KOPT-K1 (cell line): ENCODE measurements around the gene SLC25A44.

Experiments used
- H3K27ac ChIP-seq: fragments of 200-600 bp; sonication (generic); 2 replicates; pipeline ENCODE4 v1.5.1; 2016; ENCODE audit warnings: antibody characterized with exemption, mild to moderate bottlenecking, low read depth, low read length; ENCODE audit not compliant: poor library complexity, severe bottlenecking
- H3K36me3 ChIP-seq: fragments of 200-600 bp; sonication (generic); 2 replicates; pipeline ENCODE4 v1.5.1; 2017; ENCODE audit warnings: antibody characterized with exemption, mild to moderate bottlenecking, low read length, moderate library complexity; ENCODE audit not compliant: insufficient read depth
- H3K9me3 ChIP-seq: fragments of 200-600 bp; sonication (generic); 2 replicates; pipeline ENCODE4 v1.5.1; 2017; ENCODE audit warnings: antibody characterized with exemption, low read length, mild to moderate bottlenecking; ENCODE audit not compliant: insufficient read depth, poor library complexity, severe bottlenecking

SLC25A44 gene

DNA sequence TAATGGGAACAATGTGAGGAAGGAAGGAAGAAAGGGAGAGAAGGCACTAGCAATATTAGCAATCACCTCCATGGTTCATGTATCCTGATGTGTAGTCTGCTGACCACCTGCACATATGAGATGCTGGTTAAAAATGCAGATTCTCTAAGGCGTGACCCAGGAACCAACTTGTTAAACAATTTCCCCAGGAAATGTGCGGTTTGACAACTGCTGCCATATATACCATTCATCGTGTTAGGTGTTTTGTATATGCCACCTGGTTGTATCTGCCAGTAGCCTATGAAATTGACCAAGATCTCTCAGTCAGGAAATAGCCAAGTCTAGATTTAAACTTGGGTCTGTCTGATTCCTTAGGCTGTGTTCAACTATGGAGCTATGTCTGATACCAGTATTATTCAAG lies 36.4 kb upstream of the SLC25A44 start:
- Histone ChIP-seq H3K9me3 (no peaks in the 10 kb centered on the region), H3K27ac (no peak overlapping the region), H3K36me3 (no peaks in the 10 kb centered on the region; the same call in 1 of the 2 replicates)

DNA sequence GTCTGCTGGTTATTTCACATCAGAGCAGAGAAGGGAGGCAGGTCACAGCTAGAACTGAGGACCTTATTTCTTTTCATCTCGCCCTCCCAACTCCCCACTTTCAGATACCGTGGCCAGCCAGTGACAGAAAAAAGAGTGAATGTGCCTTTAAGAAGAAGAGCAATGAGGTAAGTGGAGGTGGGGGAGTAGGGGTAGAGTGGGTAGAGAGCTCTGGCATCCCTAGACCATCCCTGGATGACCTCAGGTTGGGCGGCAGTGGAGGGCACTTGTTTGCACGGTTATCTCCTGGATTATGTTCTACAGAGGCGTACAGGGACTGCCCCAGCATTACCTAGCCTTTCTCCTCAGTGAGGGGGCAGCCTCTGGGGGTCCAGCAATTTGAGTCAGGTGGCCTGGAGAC lies 35.9 kb upstream of the SLC25A44 start:
- Histone ChIP-seq H3K27ac (no peak overlapping the region), H3K9me3 (no peaks in the 10 kb centered on the region), H3K36me3 (no peaks in the 10 kb centered on the region; the same call in 1 of the 2 replicates)

DNA sequence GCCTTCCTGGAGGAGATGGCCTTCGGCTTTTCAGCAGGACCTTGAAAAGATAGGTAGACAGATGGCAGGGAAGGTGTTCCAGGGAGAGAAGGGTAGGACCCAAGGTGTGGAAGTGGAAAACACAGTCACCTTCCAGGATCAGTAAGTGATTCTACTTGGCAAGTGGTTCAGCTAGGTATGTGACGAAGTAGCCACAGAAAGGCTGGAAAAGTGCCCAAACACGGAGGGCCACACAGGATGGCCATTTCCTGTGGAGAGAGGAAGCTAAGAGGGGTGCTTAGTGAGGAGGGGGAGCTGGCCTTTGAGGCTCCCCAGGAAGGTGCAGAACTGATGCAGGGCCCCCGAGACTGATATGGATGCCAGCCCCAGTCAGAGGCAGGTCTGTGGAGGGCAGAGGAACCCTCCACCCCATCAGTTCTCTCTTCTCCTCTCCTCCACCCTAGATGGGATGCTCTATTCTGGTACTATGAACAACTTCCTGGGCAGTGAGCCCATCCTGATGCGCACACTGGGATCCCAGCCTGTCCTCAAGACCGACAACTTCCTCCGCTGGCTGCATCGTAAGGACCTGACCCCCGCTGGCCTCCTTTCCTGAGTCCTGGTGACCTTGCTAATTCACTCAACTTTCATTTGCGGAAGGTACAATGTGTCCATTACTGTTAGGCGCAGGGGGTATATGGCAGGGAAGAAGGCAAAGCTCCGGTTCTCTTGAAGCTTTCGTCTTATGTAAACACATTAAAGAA lies 33.7 kb upstream of the SLC25A44 start:
- H3K27ac ChIP-seq = no peak overlapping the region
- peaks cover 3% of the 10 kb centered on the region for H3K9me3 ChIP-seq
- H3K36me3 ChIP-seq = no peaks in the 10 kb centered on the region; the same call in 1 of the 2 replicates

DNA sequence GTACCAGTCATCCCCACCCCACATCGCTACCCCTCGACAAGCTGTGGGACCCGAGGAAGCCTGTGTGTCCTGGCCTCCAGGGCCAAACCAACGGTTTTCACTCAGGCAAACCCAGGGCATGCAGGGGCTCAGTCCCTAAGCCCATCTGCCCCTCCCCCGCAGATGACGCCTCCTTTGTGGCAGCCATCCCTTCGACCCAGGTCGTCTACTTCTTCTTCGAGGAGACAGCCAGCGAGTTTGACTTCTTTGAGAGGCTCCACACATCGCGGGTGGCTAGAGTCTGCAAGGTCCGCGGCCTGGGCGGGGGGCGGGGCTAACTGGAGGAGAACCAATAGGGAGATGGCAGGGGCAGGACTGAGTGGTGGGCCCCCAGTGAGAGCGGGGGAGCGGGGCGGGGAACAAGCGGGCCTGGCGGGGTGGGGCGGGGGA lies 33.1 kb upstream of the SLC25A44 start:
- Histone ChIP-seq H3K36me3 (no peaks in the 10 kb centered on the region; the same call in 1 of the 2 replicates), H3K27ac (no peak overlapping the region)

DNA sequence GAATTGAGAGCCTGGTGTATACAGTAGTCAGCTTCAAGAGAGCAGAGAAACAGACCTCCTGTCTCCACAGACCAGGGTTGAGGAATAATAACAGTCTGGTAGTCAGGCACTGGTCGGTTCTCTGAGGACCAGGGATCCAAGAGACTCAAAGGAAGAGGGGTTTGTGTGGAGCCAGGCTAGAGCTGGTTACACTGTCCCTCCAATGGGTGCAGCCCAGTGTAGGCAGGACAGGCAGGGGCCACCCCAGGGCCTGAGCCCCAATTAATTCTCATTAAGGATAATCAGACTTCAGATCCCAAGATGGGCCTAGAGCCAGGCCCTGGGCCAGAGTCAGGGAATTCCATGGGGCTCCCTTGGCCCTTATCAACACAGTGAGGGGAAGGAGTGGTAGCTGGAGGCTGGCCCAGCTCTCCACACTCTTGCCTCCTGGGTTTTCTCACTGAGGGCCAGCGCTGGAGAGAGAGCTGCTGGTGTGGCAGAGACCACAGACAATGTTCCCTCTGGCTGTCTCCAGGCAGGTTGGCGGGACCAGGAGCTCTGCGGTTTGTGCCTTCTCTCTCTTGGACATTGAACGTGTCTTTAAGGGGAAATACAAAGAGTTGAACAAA lies 31.4 kb upstream of the SLC25A44 start:
- peaks cover 7% of the 10 kb centered on the region for H3K9me3 ChIP-seq
- no peaks in the 10 kb centered on the region; the same call in 1 of the 2 replicates for H3K36me3 ChIP-seq
- H3K27ac ChIP-seq = no peak overlapping the region

More for the DNA sequence above, 33.1 kb upstream of the SLC25A44 start:
- peaks cover 7% of the 10 kb centered on the region for H3K9me3 ChIP-seq

DNA sequence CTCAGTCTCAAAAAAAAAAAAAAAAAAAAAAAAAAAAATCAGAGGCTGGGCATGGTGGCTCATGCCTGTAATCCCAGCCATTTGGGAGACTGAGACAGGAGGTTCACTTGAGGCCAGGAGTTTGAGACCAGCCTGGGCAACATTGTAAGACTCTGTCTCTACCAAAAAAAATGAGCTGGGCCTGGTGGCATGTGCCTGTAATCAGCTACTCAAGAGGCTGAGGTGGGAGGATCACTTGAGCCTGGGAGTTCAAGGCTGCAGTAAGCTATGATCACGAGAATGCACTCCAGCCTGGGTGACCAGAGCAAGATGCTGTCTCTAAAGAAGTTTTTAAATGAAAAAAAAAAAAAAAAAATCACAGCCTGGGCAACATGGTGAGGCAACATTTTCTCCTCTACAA lies 30.2 kb upstream of the SLC25A44 start:
- H3K9me3 ChIP-seq = peaks cover 7% of the 10 kb centered on the region
- H3K27ac ChIP-seq = no peak overlapping the region
- H3K36me3 ChIP-seq = no peaks in the 10 kb centered on the region; the same call in 1 of the 2 replicates

DNA sequence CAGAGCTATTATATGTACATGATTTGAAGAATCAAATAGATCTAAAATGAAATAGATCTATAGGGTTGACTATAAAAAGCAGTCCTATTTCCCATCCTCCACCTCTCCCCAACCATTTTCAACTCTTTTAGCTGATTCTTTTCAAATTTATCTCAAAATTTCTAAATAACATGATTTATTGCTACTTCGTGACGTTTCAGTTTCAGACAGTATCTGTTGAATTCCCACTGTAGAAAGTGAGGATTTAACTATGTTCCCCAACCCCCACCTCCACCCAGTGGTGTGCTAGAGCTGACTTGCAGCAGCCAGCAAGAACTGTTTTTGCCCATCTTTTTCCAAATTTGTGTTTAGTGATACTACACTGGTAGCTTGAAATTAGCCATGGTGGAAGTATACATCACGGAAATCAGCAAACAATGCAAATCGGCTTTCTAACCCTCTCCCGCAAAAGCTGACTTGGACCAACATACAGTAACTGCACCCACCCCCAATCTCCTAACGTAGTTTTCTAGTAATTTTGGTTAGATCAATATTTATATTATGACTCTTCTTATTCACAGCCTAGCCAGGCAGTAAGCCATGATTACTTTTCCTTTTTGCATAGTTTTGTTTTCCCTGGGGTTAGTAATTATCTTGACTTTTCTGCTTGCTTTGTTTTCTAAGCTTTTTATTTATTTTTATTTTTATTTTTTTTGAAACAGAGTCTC lies 29.6 kb upstream of the SLC25A44 start:
- Histone ChIP-seq H3K9me3 (peaks cover 7% of the 10 kb centered on the region), H3K27ac (no peak overlapping the region), H3K36me3 (no peaks in the 10 kb centered on the region; the same call in 1 of the 2 replicates)

DNA sequence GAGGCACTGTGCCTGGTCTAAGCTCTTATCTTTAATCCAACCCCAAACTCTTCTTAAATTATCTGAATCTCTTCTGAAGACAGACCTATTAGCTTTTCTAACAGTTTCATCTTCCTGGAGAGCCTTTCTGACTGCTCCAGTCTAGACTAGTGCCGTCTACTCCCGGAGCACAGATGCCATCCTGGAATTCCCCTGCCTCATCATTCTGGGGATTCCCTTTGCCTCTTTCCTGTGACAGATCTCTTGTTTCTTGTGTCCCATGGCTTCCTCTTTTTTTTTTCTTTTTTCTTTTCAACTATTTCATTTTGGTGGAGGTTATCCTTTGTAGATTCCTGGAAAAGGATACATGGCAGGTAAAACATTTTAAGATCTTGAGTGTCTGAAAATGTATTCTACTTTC lies 28.8 kb upstream of the SLC25A44 start:
- H3K9me3 ChIP-seq = peaks cover 7% of the 10 kb centered on the region
- H3K27ac ChIP-seq = no peak overlapping the region
- no peaks in the 10 kb centered on the region; the same call in 1 of the 2 replicates for H3K36me3 ChIP-seq

DNA sequence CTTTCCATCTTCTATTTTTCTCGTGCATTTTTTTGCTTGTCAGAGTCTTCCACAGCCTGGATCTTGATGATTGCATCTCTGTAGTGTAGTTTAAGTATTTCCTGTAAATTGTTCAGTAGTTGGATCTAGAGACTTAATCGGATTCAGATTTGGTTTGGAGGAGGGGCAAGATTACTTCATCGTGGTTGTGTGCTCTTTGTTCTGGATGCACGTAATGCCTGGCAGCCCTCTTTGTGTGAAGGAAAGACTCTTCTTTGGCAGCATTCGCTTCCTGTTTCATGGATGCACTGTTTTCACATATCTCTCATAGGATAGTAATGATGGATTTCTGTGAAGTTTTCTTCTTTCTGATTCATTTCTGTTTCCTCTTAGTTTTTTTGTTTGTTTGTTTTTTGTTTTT lies 26.4 kb upstream of the SLC25A44 start:
- Histone ChIP-seq H3K36me3 (no peaks in the 10 kb centered on the region; the same call in 1 of the 2 replicates), H3K27ac (no peak overlapping the region), H3K9me3 (peaks cover 7% of the 10 kb centered on the region)

DNA sequence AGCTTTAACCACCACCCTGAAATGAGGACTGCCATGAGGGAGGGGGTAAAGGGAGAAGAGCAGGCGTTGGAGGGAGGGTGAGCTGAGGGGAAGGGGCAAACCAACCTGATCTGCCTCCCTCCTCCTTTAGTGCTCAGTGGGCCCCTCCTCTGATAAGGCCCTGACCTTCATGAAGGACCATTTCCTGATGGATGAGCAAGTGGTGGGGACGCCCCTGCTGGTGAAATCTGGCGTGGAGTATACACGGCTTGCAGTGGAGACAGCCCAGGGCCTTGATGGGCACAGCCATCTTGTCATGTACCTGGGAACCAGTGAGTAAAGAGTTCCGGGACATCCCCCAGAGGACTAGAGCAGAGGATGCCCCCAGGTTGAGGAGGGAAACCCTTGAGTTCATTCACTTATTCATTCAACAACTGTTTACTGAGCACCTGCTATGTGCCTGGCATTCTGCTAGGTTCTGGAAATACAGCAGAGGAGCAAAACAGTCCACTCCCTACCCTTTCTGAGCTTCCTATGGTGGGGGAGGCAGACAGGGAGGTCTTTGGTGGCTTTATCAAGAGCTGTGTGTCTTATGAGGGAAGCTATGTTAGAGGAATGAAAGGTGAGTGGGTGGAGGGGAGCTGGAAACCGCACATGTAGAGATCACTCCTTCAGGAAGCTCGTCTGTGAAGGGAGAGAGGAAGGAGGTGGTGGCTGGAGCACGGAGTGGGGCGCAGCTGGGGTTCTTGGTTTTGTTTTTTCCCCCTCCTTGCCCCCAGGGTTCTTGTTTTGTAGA lies 21.0 kb upstream of the SLC25A44 start:
- no peaks in the 10 kb centered on the region for H3K9me3 ChIP-seq
- peak overlapping the region; percentile 56 for H3K27ac ChIP-seq
- peaks cover 8% of the 10 kb centered on the region; the same call in 1 of the 2 replicates for H3K36me3 ChIP-seq

DNA sequence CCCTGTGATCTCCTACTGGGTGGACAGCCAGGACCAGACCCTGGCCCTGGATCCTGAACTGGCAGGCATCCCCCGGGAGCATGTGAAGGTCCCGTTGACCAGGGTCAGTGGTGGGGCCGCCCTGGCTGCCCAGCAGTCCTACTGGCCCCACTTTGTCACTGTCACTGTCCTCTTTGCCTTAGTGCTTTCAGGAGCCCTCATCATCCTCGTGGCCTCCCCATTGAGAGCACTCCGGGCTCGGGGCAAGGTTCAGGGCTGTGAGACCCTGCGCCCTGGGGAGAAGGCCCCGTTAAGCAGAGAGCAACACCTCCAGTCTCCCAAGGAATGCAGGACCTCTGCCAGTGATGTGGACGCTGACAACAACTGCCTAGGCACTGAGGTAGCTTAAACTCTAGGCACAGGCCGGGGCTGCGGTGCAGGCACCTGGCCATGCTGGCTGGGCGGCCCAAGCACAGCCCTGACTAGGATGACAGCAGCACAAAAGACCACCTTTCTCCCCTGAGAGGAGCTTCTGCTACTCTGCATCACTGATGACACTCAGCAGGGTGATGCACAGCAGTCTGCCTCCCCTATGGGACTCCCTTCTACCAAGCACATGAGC lies 17.2 kb upstream of the SLC25A44 start:
- Histone ChIP-seq H3K36me3 (peaks cover 8% of the 10 kb centered on the region; the same call in 1 of the 2 replicates), H3K27ac (peak overlapping the region; percentile 80), H3K9me3 (no peaks in the 10 kb centered on the region)

DNA sequence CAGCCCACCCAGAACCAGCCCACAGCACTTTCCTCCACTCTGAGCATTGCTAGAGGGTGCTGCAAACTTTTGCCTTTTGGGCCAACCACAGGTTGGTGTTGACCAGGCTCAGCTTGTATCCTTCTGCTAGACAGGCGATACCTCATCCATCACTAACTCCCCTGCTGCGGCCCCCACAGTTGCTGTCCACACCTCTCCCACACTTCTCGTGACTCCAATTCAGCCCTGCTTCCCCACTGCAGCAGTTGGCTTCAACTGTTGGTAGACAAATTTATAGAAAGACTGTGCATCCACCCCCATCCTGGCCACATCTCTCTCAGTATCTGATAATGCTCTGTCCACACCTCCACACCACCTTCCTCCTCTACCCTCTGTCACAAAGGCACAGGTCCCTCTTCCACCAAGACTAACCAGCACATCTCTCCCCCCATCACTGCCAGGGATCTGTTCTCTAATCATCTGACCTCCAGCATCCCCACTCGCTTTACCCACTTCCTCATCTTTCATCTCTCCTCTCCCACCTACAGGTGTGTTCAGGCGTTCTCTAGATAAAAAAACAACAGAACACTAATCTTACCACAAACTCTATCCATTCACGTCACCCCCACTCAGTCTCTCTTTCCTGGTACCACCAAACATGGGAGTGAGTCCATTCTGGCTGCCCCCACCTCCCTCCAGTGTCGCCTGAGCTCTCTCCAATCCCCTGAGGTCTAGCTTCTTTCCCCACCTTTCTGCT lies 15.8 kb upstream of the SLC25A44 start:
- peak overlapping the region; percentile 80 for H3K27ac ChIP-seq
- no peaks in the 10 kb centered on the region for H3K9me3 ChIP-seq
- peaks cover 8% of the 10 kb centered on the region; the same call in 1 of the 2 replicates for H3K36me3 ChIP-seq

DNA sequence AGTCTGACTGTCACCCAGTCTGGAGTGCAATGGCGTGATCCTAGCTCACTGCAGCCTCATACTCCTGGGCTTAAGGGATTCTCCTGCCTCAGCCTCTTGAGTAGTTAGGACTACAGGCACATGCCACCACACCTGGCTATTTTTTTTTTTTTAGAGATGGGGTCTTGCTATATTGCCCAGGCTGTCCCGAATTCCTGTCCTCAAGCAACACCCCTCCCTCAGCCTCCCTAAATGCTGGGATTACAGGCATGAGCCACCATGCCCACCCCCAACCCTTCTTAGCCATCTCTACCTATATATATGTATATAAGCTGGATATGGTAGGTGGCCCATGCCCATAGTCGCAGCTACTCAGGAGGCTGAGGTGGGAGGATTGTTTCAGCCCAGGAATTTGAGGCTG lies 13.4 kb upstream of the SLC25A44 start:
- Histone ChIP-seq H3K9me3 (no peaks in the 10 kb centered on the region), H3K27ac (no peak overlapping the region), H3K36me3 (peaks cover 8% of the 10 kb centered on the region; the same call in 1 of the 2 replicates)
